DOHH2 (cell line): Measurements from ENCODE around the gene TMEM33.

Experiments used
- H3F3A ChIP-seq: fragments of 200-600 bp; sonication (generic), shearing (Covaris generic); 2 replicates; pipeline ENCODE4 v1.6.0; 2016; ENCODE audit warnings: antibody characterized with exemption, mild to moderate bottlenecking; ENCODE audit not compliant: control insufficient read depth, insufficient read depth
- H3K27ac ChIP-seq: fragments of 200-600 bp; sonication (generic); 2 replicates; pipeline ENCODE4 v1.5.1; 2014; ENCODE audit warnings: low read depth, mild to moderate bottlenecking, low read length, moderate library complexity
- H3K27me3 ChIP-seq: fragments of 200-600 bp; sonication (generic); 2 replicates; pipeline ENCODE4 v1.6.1; 2014; ENCODE audit warnings: mild to moderate bottlenecking, low read length, mixed read lengths; ENCODE audit not compliant: control insufficient read depth
- H3K36me3 ChIP-seq: fragments of 200-600 bp; sonication (generic); 2 replicates; pipeline ENCODE4 v1.6.1; 2014; ENCODE audit warnings: mild to moderate bottlenecking, low read length, moderate library complexity, mixed read lengths; ENCODE audit not compliant: control insufficient read depth
- H3K4me1 ChIP-seq: fragments of 200-600 bp; sonication (generic); 2 replicates; pipeline ENCODE4 v1.6.1; 2014; ENCODE audit warnings: mild to moderate bottlenecking, low read length, mixed read lengths; ENCODE audit not compliant: control insufficient read depth
- H3K4me2 ChIP-seq: fragments of 200-600 bp; sonication (generic); 2 replicates; pipeline ENCODE4 v1.6.0; 2014; ENCODE audit warnings: mild to moderate bottlenecking, low read length, moderate library complexity
- H3K4me3 ChIP-seq: fragments of 200-600 bp; sonication (generic); 2 replicates; pipeline ENCODE4 v1.5.1; 2014; ENCODE audit warnings: mild to moderate bottlenecking, low read length, mixed read lengths
- H3K79me2 ChIP-seq: fragments of 200-600 bp; sonication (generic); 2 replicates; pipeline ENCODE4 v1.6.1; 2014; ENCODE audit warnings: mild to moderate bottlenecking, low read length, mixed read lengths; ENCODE audit not compliant: control insufficient read depth
- H3K9me2 ChIP-seq: fragments of 200-600 bp; sonication (generic); replicated peaks from 2 replicates; pipeline ENCODE4 v1.6.1; 2014; ENCODE audit warnings: mild to moderate bottlenecking, low read length, mixed read lengths; ENCODE audit not compliant: control insufficient read depth
- H3K9me3 ChIP-seq: fragments of 200-600 bp; sonication (generic); 2 replicates; pipeline ENCODE4 v1.6.1; 2014; ENCODE audit warnings: antibody characterized with exemption, low read length, mixed read lengths; ENCODE audit not compliant: control insufficient read depth, insufficient read depth
- H4K20me1 ChIP-seq: fragments of 200-600 bp; sonication (generic); 2 replicates; pipeline ENCODE4 v1.6.0; 2014; ENCODE audit warnings: low read depth, mild to moderate bottlenecking, antibody characterized with exemption, low read length, moderate library complexity; ENCODE audit not compliant: control insufficient read depth, insufficient read depth
- CTCF ChIP-seq: fragments of 200-600 bp; sonication (generic); IDR thresholded peaks from one replicate; pipeline ENCODE4 v1.5.1; 2014; ENCODE audit warnings: antibody characterized with exemption, mild to moderate bottlenecking, low read depth, low read length; ENCODE audit not compliant: poor library complexity, severe bottlenecking
- EZH2phosphoT487 ChIP-seq: fragments of 200-600 bp; sonication (generic); IDR thresholded peaks from 2 replicates; pipeline ENCODE4 v1.6.1; 2017; ENCODE audit warnings: borderline replicate concordance, mild to moderate bottlenecking, antibody characterized with exemption, low read length, moderate library complexity, mixed read lengths

Gene TMEM33

GRCh38 chr4:41944089-41944488, 8.9 kb downstream of the TMEM33 start:
- peaks cover 82% of the 10 kb centered on the region for H3K36me3 ChIP-seq
- TF ChIP-seq EZH2phosphoT487 (no peak), CTCF (no peak)

GRCh38 chr4:41949531-41949930, 14.3 kb downstream of the TMEM33 start:
- H3K79me2 ChIP-seq = peaks cover 8% of the 10 kb centered on the region; the same call in 1 of the 2 replicates
- no peak overlapping the region for H3K27ac ChIP-seq
- H3K36me3 ChIP-seq = peaks cover 89% of the 10 kb centered on the region
- TF ChIP-seq CTCF (no peak), EZH2phosphoT487 (no peak)
- no peaks in the 10 kb centered on the region for H3K9me2 ChIP-seq
- no peak overlapping the region for H3K4me3 ChIP-seq
- no peaks in the 10 kb centered on the region for H3K9me3 ChIP-seq
- peaks cover 2% of the 10 kb centered on the region; the same call in 1 of the 2 replicates for H3F3A ChIP-seq
- peaks cover 8% of the 10 kb centered on the region; the same call in 1 of the 2 replicates for H4K20me1 ChIP-seq
- H3K4me2 ChIP-seq = no peak overlapping the region
- H3K27me3 ChIP-seq = no peaks in the 10 kb centered on the region
- 0 out of 2 replicates have a peak, but pooled peaks cover 4% of the 10 kb centered on the region for H3K4me1 ChIP-seq

More at GRCh38 chr4:41944089-41944488, 8.9 kb downstream of the TMEM33 start:
- Histone ChIP-seq H3K9me2 (no peaks in the 10 kb centered on the region), H3K9me3 (no peaks in the 10 kb centered on the region), H3K4me2 (no peak overlapping the region), H3F3A (peaks cover 4% of the 10 kb centered on the region; the same call in 1 of the 2 replicates), H3K4me1 (no peaks in the 10 kb centered on the region), H3K79me2 (peaks cover 38% of the 10 kb centered on the region), H3K4me3 (no peak overlapping the region), H3K27me3 (no peaks in the 10 kb centered on the region), H4K20me1 (peaks cover 2% of the 10 kb centered on the region; the same call in 1 of the 2 replicates), H3K27ac (no peak overlapping the region)

GRCh38 chr4:41957634-41958033, 22.4 kb downstream of the TMEM33 start:
- Histone ChIP-seq H3K9me2 (no peaks in the 10 kb centered on the region), H3K4me2 (no peak overlapping the region), H3K4me1 (0 out of 2 replicates have a peak, but pooled peaks cover 4% of the 10 kb centered on the region), H3K27ac (no peak overlapping the region), H3K9me3 (no peaks in the 10 kb centered on the region), H4K20me1 (no peaks in the 10 kb centered on the region), H3K4me3 (no peak overlapping the region), H3F3A (peaks cover 22% of the 10 kb centered on the region), H3K79me2 (no peaks in the 10 kb centered on the region), H3K36me3 (peaks cover 24% of the 10 kb centered on the region), H3K27me3 (no peaks in the 10 kb centered on the region)
- TF ChIP-seq CTCF = peak; percentile 76
- no peak for TF ChIP-seq EZH2phosphoT487
